DMS114 treated with DMSO at 0.1 percent for 48 hours (cell line): ENCODE measurements around the gene RNF144A.

ENCODE experiments used
- DNase-seq: peaks from one replicate; lab custom pipeline; 2025; ENCODE audit not compliant: unreplicated experiment; lab: John Stamatoyannopoulos, UW

Gene RNF144A

DNA sequence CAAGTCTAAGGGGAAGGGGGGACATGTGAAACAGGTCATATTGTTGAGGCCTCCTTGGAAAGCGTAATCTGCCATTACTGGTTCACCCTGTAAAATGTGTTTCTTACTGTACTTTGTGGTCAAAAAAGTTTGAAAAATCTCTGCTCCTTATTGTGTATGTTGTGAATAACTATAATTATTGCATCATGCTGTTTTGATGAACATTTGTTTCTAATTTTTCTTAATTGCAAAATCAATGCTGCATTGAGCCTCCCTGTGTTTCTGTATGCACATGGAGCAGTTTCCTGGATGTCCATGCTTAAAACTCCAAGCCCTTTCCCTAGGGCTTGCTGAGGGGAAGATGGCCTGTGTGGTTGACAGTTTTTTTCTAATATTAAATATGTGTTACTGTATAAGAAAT lies 158.6 kb downstream of the RNF144A start:
- no peak for DNase-seq

DNA sequence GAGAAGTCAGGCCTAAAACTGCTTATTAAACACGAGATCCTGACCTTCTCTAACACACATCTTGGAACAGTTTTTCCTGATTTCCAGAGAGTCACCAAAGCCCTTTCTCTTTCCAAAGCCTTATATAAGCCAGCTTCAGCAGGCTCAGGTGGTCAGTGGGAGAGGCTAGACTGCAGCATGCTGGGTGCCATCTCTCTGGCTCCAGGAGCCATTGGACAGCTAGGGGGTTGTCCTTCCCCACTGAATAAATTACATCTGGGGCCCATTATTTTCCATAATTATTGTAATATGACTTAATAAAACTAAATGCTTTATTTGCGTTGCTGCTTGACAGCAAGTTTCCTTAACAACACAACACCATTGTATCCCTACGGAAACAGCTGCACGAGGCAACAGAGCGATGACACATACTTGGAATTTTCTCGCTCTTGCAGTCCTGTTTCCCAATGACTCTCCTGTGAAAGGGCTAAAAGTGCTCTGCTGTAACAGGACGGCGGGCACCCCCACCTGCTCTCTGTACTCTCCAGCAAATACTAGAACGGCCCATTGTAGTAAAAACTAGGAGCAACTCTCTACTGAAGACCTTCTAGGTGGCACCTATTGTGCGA lies 160.6 kb downstream of the RNF144A start:
- no peak for DNase-seq

DNA sequence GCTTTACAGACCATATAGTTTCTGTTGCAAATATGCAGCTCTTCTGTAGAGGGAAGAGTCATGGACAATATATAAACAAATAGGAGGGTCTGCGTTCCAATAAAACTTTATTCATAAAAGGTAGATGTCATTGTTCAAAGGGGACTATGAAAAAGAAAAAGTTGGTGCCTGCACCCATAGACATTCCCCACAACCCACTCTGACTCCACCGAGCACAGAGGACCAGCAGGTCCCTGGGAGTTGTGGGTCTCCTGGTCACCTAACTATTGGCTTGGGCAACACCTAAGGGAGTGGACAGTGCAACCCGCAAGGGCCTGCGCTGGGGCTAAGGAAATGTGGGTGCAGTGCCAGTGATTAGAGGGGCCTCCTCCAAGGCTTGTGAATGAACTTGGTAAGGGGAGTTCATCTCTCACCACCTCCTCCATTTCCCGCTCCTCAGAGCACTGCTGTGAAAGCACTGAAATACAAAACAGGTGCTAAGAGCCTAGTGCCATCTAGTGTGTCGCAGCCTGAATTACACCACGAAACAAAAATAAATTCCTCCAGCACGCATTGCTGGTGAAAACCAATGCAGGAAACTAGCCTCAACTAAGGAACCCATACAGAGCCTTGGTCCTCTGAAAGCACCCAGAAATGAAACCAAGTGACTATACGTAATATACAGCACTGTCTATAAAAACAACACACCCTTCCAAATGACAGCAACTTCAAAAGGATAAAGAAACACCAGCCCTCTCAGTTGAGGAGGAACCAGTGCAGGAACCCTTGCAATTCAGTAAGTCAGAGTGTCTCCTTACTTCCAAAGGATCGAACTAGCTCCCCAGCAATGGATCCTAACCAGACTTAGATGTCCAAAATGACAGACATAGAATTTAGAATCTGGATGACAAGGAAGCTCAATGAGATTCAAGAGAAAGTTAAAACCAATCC lies 166.6 kb downstream of the RNF144A start:
- DNase-seq: peak; percentile 25

DNA sequence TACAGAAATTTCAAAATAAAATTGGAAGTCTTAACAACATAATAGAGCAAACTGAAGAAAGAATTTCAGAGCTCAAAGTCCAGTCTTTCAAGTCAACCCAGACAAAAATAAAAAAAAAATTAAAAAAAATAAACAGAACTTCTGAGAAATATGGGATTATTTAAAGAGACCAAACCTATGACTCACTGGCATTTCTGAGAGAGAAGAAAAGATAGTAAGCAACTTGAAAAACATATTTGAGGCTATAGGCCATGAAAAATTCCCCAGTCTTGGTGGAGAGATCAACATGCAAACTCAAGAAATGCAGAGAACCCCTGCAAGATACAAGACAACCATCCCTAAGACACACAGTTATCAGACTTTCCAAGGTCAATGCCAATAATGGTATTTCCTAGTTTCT lies 167.4 kb downstream of the RNF144A start:
- no peak for DNase-seq

DNA sequence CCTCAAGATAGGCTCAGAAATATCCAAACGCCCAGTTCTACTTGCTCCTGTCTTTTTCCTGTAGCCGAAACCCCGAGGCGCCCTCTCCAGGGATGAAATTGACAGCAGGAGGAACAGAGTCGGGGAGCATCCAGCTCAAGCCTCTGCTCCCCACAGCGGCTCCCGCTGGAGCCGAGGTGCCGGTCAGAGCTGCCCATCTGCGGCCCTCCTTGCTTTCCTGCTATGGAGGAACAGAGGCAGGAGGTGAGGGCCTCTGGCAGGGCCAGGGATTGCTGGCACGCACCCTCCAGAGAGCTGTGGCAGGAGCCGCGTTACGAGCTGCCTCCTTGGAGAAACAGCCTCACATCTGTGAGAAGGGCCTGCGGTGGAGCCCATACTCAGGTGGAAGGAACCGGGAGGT lies 172.1 kb downstream of the RNF144A start:
- no peak for DNase-seq

DNA sequence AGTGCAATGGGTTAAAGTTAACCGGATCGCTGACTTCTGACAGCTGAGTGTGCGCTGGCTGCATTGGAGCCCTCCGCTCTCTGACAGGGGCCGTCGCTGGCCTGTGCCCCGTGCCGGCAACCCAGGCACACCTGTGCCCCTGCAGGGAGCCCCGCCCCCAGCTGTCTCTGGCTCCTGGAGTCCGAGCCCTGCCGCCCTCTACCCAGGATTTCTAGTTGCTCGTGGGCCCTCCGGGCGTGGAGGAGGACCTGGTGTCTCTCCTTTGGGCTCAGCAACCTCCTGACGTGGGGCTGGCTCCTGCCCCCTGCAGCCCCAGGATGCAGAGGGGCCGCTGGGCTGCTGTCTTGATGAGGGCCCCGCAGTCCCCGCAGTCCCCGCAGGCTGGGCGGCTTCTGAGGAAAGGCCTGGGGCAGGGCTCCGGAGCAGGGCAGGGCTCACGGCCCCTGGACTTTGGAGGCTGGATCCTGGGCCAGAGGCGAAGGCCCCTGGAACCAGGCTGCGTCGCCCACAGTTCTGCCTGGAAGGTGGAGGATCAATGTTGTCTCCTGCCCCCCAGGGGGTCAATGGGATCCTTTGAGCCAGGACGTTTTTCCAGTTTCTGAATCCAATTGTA lies 172.8 kb downstream of the RNF144A start:
- DNase-seq: no peak

DNA sequence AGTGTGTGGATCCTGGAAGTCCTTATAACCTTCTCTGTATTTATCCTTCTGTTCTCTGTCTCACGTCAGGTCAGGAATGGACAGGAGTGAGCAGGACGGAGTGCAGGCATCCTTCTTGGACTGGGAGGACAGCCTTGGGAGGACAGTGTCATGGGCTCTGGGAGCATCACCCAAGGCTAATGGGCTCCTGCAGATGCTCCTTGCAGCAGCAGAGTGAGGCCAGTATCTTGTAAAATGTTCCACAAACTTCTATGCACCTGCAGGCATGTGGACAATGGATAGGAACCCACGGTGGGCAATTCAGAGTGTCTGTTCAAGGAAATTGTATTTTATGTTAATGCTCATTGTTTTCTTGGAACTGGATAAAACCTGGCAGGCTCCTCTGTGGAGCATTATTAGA lies 176.2 kb downstream of the RNF144A start:
- no peak for DNase-seq
